GM21390 (cell line): Measurements from ENCODE around the gene KRT86.

ENCODE experiments used
- ATAC-seq: cut with Tn5 transposase; IDR thresholded peaks from one replicate; pipeline ENCODE4 v1.9.1; 2021; ENCODE audit not compliant: unreplicated experiment

The KRT86 gene

DNA sequence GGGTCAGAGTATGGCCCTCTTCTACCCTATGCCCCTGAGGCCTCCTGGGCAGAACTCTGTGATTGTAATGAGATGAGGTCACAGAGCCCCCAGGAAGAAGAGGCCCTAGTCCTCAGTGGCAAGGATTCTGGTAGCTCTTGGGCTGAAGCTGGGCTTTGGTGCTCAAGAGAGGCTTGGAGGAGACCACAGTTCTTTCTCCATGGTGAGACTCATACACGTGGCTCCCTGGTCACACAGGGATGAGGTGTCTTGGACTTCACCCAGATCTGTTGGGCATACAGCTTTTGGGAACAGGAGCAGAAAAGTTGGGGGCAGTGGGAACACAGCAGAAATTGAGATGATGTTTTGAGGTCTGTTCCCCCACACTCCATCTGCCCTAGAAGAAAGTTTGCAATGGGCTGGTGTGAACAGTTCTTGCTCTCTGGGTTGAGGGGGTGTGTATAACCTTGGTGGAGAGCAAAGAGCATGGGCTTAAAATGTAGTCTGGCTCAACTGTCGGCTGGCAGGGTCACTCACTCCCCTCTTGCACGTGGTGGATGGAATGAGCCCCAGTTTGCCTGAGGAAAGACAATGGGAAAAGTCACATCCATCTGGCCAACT lies at the start of gene KRT86:
KRT86 (plus strand) TSS at position 125 of the 600 bp plus-strand sequence. CDS start 27,272 bp downstream, outside the sequence.
- ATAC-seq, result no peak

DNA sequence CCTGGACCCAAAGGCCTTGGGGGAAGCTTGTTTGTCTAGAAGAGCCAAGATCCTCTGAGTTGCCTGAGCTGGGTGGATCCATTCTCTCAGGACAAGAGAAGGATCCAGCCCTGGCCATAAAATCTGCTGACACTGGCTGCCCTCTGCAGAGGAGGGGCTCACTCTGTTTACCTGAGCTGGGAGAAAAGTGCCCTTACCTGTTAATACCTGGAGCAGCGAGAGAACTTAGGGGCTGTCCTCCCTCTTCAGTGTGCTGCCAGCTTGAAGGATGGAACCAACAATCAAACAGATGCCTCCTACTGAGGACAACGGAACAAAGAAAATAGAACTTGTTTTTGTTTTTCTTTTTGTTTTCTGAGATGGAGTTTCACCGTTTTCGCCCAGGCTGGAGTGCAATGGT lies 48.7 kb upstream of the KRT86 start:
- no peak for ATAC-seq

DNA sequence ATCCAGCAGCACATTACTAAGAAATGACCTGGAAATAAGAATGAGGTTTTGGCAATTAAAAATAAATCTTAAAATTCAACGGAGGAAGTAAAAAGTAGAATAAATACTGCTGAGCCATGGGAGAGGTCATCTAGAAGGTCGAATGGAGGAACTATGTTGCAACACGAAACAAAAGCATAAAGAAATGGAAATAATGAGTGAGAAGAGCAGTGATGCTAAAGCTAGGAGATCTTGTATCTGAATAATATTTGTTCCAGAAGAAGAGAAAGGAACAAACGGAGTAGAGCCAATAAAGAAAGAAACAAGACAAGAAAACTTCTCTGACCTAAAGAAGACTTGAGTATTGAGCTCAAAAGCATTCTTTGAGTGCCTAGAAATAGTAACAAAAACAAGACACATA lies 48.0 kb upstream of the KRT86 start:
- ATAC-seq, result no peak

DNA sequence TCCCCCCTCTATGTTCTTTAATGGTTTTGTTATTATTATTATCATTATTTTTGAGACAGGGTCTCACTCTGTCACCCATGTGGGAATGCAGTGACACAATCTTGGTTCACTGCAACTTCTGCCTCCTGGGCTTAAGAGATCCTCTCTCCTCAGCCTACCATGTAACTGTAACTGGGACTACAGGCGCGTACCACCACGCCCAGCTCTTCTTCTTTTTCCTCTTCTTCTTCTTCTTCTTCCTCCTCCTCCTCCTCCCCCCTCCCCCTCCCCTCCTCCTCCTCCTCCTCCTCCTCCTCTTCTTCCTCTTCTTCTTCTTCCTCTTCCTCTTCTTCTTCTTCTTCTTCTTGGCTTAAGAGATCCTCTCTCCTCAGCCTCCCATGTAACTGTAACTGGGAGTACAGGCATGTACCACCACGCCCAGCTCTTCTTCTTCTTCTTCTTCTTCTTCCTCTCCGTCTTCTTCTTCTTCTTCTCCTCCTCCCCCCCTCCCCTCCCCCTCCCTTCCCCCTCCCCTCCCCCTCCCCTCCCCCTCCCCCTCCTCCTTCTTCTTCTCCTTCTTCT lies 46.8 kb upstream of the KRT86 start:
- no peak for ATAC-seq

DNA sequence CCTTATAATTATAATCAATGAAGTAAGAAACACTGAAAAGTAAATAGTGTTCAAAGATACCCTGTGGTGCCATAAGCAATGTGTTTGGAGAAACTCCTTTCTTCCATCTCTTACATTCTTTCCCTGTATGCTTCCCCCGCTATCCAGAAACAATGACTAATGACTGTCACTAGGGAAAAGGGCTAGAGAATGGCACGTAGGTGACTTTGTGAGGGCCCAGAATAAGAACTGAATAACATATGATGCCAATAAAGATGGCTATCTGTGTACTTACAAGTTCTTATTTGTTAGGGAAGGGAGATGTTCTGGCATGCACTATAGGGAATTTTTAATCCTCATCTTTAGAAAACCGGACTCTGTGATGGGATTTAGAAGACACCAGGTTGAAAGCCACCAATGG lies 46.1 kb upstream of the KRT86 start:
- ATAC-seq, result no peak

DNA sequence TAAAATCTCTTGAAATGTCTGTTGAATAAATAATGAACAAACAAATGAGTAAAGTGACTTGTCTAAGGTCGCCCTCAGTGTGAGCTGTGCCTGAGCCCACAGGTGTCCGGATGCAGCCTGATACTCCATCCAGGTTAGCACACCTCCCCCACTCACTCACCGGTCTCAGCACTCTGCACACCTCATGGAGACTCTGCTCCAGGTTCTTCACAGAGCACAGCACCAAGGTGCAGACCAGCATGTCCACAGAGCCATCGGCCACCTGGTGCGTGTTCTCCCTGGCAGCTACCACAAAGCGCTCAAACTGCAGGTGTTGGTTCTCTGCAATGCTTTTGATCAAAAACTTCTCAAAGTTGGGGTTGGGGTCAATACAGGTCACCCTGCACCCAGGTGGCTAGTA lies 45.5 kb upstream of the KRT86 start:
- no peak for ATAC-seq

DNA sequence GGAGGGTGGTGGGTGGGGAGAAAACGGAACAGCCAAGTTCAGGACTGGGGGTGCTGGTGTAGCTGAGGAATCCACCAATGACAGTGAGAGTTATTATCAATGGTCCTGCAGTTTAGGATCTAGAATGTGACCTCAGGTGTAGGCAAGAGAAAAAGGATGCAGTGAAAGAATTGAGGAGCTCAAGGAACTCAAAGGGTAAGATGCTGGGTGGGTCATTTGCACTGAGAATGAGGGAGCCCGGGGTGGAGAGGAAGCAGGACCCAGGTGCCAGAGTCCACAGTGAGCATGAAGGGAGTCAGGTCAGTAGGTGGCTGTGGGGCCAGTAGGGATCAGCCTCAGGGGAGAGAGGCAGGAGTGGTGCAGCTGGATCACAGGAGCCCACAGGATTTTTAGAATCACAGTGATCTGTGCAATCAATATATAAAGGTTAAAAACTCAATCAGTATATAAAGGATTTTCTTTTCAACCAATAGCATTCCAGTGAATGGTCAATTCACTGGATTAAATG lies 44.6 kb upstream of the KRT86 start:
- ATAC-seq, result no peak

DNA sequence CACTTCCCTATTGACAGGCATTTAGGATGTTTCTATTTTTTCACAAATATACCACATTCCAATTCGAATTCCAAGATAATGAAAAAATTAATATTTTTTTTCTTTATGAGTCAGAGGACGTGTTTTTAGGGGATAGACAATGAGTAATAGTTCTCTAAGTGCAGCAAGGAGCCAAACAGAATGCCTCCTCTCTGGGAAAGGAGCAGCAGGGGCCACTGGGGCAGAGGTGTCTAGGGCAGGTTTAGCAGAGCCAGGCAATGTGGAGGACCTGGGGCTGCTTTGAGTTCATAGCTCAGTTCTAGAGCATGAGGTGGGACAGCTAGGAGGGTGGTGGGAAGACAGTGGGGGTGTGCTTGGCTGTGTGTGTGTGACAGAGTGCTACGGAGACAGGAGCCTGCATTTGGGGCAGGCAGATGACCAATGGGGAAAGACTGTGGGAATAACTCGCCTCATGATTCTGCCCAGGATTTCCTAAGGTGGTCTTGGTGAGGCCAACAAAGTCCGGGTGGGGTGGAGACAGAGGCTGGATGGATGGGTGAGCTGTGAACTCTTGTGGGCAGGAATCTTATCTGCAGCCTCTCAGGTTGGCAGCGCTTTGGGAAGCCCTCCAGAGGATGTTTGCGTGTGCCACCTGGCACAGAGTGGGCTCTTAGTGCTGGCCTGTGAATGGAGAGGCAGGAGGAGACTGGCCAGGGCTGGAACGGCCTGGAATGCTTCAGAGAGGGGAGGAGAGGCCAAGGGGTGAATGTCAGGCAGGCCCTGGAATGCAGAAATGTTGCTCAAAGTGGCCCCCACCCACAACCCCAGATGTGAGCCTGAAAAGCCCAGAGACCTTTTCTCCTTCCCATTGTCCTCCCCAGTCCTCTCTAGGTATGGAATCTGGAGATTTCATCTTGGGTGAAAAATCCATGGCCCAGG lies 43.8 kb upstream of the KRT86 start:
- ATAC-seq, result no peak

DNA sequence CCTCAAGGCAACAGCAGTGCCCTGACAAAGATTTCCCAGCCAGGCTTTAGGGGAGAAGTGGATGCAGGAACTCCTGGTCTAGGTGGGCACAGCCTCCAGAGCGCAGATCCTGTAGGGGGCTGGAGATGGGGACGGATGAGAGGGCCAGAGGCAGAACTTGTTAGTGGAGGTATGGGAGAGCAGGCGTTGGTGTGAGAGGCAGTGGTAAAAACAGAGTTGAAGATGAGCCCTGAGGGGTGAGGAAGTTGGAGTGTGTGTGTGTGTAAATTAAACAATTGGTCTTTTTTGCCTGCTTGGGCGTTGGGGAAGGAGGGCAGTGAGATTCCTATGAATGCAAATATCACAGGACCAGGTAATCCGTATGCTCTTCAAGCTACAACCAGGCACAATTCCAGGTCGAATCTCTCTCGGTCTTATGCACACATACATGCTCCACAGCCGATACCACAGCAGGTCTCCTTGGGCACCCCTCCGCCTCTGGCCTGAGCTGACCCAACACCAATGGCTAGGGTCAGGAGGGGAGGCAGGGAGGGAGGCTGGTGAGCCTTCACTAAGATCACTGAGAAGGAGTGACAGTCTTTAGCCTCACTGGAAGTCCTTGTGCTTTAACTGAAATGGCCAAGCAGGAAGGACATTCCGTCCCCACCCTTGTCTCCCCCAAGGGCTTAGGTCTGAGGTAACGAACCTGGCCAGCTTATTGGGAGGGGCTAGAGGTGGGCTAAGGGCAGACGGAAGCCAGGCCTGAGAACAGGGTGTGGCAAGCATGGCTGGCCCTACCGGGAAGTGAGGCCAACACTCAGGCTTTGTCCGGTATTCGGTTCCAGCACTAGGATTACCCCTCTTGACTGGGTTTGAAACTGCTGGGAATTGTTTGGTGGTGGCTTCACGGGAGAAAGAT lies 42.9 kb upstream of the KRT86 start:
- ATAC-seq, result no peak

DNA sequence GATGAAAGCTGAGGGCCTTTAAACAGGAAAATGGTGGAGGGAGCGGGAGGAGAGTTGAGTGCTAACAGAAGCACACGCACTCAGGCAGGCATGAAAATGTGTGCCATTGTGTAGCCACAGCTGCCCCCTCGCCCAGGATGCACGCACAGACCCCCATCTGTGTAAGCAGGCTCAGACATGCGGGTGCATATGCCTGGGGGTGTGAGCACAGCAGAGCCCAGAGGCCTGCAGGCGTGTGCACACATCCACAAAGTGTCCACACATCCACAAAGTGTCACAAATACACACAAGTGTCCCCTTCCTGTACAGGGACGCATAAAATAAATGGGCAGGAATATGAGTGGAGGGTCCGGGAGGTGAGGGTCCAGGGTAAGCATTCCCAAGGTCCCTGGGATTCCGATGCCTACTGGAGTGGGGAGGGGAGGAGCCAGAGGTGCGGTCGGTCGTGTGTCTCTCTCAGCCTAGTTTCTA lies 42.2 kb upstream of the KRT86 start:
- ATAC-seq, result no peak

DNA sequence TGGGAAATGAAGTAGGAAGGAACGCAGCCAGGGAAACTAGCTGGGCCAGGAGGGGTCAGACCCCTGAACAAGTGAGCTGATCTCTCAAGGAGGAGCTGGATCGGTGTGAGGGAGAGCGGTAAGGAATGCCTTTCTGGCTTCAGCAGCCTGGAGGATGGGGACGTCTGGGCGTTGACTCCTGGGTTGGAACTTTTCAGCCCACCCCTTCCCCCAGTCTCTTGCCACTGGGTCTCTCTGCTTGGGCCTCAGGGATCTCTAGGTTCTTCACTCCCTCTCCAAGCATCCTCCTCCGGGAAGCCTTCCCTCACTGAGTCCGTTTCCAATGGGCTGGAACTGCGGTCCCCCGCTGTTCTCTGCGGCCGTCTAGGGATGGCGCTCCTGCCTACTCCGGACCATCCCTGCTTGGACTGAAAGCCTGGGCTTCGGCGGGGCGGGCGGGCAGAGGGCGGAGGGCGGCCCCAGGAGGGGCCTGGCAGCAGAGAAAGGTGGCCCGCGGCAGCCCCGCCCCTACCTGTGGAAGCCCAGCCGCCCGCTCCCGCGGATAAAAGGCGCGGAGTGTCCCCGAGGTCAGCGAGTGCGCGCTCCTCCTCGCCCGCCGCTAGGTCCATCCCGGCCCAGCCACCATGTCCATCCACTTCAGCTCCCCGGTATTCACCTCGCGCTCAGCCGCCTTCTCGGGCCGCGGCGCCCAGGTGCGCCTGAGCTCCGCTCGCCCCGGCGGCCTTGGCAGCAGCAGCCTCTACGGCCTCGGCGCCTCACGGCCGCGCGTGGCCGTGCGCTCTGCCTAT lies 41.6 kb upstream of the KRT86 start, which contains the start of gene KRT7:
KRT7 (plus strand) TSS at position 570 of the 788 bp plus-strand sequence; CDS start at position 624, 54 bp downstream.
- no peak for ATAC-seq

DNA sequence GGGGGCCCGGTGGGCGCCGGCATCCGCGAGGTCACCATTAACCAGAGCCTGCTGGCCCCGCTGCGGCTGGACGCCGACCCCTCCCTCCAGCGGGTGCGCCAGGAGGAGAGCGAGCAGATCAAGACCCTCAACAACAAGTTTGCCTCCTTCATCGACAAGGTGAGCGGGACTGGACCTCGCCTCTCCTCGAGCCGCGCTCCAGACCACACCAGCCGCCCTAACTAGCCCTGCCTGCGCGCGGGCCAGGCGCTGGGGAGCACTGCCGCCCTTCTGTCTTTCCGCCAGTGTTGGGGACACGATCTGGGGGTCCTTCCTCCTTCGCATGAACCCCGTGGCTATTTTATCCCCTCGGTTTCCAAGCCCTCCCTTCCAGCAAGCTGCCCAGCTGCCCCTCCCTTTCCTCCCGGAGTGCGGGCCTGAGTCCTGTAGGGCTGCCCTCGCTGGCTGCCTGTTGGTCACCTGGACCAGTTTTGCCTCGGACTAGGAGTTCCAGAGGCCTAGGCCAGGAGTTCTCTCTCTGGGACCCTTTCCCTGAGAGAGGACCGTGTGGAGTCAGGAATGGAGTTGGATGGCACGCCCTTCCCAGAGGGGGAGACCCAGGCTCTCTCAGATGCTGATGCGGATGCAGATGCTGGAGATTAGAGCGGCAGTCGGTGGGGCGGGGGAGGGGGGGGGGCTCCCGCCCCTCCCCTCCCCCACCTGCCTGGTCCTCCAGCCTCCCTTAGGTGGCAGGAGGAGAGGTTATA lies 40.8 kb upstream of the KRT86 start:
- ATAC-seq, result no peak

DNA sequence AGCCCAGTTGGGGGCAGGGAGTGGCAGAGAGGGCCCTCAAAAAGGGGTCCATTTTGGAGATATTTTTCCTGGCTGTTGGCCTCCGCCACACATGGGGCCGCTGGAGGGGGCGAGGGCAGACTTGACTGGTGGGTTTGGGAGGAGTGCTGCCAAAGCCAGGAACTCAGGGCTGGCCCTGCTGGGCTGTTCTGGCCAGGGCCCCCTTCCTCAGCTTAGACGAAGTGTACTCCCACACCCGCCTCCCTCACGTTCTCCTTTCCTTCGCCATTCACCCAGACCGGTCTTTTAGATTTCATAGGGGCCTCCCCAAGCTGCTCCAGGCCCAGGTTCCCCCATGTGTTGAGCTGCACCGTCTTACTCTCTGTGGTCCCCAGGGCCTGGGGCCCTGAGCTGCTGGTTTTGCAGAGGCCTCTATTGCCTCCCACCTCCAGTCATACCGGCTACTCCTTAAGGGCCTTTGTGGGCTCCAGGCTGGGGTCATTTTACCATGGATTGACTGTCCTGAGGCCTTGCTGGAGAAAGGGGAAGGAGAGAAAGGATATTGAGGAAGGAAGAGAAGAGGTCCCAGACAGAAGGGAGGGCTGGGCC lies 40.1 kb upstream of the KRT86 start:
- ATAC-seq, result no peak

DNA sequence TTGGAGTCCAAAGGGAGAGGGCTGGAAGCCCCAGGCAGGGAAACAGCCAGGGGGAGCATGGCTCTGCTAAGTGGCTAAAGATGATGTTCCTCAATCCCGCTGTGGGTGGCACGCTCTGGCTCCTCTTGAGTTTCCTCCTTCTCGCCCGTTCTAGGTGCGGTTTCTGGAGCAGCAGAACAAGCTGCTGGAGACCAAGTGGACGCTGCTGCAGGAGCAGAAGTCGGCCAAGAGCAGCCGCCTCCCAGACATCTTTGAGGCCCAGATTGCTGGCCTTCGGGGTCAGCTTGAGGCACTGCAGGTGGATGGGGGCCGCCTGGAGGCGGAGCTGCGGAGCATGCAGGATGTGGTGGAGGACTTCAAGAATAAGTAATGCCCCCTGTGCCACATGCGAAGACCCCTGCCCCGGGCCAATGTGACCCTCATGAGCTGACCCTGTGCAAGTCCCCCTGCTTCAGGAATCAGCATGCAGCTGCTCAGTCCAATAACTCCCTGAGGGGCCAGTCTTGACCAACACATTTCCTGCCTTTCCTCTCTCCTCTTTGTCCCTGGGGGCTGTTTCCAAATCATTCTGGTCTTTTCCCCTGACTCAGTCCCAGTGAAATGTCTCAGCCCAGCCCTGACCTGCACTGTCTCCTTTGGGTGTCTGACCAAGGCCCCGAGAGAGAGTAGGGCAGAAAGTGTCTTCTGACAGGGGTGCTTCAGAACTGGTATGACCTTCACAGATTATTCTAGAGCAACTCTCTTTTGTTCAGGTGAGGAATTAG lies 39.3 kb upstream of the KRT86 start:
- ATAC-seq, result no peak

DNA sequence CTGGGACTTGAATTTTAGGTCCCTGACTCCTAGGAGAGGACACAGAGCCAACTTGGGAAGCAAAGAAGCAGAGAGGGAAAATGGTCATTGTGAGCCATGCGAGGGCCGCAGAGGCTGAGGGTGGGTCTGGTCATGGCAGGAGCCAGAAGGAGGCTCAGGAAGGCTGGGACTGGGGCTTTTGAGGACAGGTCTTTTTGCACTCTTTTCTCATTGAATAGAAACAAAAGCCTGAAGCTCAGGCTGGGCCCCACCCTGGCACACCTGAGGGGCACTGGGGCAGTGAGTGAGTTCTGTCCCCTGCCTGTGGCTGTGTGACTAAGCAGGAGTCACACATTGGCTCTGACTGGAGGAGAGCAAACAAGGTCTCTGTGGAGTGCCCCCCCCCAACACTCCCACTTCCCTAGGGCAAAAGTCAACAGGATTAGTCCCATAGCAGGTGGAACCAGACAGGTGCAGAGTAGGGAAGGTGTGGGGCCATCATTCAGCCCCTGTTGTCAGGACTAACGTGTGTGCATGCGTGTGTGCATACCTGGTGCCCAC lies 38.6 kb upstream of the KRT86 start:
- ATAC-seq, result no peak

DNA sequence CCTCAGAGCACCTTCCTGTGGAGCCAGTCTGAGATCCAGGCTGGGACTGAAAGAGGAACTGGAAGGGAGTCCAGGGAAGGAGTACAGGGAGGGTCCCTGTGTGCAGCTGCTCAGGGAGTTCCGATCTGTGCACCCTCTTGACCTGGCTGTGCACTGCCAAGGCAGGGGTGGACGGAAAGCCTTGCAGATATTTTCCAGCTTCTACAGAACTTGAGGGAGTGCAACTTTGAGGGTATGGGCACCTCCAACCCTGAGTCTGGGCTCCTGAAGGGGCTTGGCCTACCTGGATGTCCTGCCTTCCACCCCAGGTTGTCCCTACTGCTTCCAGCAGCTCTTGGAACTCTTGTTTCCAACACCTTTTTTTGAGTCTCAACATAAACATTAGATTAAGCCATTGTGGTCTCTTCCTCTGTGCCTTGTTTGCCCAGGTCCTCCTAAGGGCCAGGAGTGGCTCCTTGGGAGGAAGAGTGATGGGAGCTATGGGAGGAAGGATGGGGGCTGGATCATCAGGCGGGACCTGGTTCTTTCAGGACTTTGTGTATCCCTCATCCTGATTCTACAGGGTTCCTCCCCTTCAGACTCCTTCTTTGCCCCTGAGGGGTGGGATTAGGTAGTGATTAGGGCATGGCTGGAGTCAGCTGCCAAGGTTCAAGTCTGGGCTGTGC lies 37.9 kb upstream of the KRT86 start:
- no peak for ATAC-seq

DNA sequence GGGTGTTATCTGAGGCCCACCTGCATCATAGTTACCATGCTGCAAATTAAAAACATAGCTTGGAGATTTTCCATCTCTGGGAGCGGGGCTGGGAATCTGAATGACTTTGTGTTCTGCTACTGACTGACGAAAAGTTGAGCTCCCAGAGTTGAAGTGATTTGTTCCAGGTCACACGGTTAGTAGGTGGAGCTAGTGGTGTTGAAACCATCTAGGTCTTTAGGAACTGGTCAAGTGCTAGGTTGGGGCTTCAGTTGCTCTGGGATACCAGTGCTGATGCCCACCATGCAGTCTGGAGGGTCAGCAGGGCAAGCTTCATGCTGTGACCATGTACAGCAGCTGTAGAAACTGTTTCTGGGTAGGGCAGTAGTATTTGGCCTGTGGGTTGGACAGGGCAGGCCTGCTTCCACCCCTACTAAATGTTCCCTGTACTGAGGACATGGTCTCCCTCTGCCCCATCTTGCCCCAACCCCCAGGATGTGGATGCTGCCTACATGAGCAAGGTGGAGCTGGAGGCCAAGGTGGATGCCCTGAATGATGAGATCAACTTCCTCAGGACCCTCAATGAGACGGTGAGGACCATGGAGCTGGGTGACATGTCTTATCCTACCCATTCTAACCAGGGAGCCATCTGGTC lies 36.1 kb upstream of the KRT86 start:
- ATAC-seq, result no peak
